T follicular helper cell (primary cell): ENCODE data around the gene RGL2.

Experiments used
- DNase-seq: peaks from one replicate; pipeline ENCODE4 v3.0.0-alpha.2; 2020; ENCODE audit warnings: low read depth

RGL2 gene

DNA sequence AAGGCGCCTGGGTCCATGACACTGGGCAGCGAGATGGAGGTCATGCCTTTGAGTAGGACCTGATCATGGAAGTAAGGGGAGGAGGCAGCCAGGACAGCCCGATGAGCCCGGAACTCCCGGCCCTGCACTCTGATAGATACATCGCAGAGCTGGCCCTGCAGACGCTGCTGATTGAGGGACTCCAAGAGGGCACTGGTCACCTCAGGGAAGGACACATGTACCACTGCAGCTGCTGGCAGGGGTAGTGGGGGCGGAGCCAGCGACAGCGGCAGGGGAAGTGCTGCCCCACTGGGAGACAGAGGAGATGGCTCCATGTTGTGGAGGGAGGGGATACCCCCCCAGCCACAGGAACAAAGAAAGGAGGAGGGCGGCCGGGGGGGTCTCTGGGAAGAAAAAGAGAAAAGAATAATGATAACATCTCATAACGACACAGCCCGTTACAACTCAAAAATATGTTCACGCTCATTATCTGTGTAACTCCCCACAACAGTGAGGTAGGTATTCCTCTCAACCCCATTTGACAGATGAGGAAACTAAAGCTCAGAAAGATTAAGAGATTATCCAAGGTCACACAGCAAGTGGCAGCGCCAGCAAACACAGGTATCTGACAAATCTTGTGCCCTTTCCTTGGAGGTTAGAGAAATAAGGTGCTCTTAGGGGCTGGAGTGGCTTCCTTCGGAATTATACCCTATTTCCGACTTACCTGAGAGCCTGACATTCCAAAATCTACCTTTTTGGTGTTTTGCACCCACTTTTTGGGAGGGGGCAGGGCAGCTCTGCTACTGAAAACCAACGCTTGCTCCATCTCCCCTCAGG lies 18.1 kb upstream of the RGL2 start:
- no peak for DNase-seq

GRCh38 chr6:33315793-33316602 lies 17.3 kb upstream of the RGL2 start:
- DNase-seq, result no peak

- DNase-seq, result no peak
These were observed 16.4 kb upstream of the RGL2 start for GRCh38 chr6:33314943-33315792.

DNA sequence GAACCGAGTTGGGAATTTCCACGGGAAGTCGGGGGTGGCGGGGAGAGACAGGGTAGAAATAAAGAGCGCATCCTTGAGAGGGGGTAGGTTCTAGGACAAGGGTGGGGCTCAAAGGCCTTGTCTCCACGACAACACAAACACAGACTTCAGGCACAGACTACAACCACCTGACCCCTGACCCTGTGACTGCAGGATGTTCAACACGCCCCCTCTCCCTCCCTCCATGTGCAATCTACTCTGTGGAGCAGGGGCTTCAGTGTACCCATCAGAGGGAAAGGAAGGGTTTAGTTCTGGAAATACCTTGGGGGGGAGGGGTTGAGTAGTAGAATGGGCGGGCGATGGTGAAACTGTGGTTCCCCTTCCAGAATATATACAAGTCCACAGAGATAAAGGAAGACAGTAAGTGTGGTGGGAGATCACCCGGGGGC lies 15.8 kb upstream of the RGL2 start:
- peak; percentile 70 for DNase-seq

DNA sequence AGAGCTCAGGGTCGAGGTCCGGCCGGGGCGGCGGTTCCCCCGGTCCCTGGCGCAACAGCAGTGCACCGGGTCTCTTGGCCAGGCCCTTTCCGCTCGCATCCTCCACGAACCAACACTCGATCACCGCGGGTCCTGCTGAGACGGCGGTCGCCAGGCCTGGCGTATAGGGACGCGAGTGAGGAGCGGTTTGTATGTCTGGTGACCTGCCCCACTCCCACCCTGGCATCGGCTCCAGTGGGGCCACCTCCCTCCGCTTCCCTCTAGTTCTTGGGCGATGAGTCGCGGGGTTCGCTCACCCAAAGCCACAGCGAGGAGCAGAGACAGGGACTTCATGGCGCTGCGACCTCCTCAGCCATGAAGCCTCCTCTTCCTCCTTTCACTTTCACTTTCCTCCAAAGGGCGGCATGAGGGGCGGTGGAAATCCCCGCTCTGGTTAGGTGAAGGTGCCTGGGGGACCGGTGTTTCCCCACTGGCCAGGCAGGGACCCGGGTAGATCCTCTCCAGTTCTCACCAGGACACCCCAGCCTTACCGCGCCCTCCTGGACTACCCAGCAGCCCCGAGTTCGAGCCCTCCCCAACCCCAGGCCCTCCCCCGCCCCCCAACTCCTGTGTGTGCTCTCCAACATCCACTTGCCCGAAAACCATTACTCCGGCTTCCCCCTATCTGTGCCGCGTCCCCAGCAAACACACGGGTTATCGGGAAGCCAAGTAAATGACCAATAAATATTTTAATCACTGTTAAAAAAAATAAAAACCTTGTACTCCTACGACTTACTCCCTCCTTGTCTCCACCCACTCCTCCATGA lies 15.2 kb upstream of the RGL2 start, which contains the start of gene TAPBP:
TAPBP (minus strand) TSS at position 370 of the 806 bp plus-strand sequence; CDS start at position 333, 37 bp downstream.
- DNase-seq, result peak; percentile 79

DNA sequence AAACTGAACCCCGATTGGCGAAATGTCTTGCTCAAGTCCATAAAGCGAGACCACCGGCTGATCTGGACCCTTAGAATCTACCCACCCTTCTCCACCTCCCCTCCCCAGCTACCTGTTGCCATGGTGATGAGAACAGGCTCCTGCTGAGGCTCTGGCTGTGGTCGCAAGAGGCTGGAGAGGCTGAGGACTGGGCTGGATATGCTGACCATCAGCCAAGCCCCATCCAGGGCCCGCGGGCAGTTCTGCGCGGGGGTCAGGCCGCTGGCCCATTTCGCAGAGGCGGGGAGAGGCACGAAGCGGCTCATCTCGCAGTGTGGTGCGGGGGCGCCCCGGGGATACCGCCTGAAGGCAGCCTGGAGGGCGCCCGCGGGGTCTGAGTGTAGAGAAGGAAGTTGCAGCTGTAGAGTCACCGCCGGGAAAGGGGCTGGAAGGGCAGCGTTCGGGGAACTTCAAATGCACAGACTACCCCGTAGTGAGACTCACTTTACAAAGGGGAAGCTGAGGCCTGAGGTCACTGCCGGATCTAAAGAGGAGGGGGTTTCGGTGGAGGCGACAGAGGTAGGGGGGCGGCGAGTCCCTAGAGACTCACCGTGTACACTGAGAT lies 14.5 kb upstream of the RGL2 start:
- DNase-seq, result no peak

DNA sequence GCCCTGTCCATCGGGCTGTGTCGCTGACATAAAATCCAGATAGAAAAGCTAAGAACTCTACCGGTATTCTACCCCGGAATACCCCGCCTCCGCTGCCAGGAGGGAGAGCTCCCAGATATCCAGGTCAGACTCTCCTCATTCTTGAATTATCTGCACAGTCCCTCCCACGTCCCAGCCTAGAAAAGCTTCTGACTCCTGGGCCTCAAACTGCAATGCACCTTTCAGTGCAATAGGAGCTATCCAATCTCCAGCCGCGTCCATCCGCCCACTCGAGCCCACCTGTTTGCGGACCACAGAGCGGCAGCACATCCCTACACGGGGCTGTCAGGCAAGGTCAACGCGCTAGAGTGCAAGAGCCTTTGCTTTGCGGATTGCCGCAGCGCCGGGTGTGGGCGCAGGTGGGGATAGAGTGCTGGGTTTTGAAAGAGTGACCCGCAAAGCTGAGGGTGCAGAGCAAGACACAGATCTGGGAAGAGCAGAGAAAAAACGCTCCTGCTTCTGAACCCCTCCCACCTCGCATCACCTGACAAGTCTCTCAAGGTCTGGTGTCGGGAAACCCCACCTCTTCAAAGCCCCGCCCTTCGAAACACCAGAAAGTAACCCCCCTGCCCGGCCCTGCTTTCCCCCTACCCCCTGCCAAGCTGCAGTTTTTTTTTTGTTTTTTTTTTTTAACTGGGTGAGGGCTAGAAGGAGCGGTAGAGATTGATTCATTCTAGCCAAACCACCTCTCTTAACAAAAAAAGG lies 13.8 kb upstream of the RGL2 start:
- DNase-seq, result peak; percentile 83

DNA sequence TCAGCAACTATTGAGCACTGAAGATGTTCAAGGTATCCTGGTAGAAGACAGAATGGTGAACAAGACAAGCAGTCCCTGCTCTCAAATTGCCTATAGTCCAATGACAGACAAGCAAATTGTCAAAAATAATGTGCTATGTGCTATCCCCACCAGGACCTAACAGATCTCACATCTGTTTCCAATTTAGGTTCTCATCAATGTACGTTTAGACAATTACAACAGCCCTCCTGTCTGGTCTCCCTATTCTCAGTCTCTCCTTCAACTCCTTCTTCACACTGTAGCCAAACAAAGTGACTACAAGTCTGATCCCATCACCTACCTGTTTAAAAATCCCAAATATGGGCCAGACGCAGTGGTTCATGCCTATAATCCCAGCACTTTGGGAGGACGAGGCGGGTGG lies 7.6 kb upstream of the RGL2 start:
- no peak for DNase-seq

- no peak for DNase-seq
These were observed 6.3 kb upstream of the RGL2 start for GRCh38 chr6:33305052-33305451.

GRCh38 chr6:33304216-33304615 lies 5.5 kb upstream of the RGL2 start:
- DNase-seq, result no peak

- DNase-seq, result no peak
These were observed 3.1 kb upstream of the RGL2 start for GRCh38 chr6:33301877-33302276.

DNA sequence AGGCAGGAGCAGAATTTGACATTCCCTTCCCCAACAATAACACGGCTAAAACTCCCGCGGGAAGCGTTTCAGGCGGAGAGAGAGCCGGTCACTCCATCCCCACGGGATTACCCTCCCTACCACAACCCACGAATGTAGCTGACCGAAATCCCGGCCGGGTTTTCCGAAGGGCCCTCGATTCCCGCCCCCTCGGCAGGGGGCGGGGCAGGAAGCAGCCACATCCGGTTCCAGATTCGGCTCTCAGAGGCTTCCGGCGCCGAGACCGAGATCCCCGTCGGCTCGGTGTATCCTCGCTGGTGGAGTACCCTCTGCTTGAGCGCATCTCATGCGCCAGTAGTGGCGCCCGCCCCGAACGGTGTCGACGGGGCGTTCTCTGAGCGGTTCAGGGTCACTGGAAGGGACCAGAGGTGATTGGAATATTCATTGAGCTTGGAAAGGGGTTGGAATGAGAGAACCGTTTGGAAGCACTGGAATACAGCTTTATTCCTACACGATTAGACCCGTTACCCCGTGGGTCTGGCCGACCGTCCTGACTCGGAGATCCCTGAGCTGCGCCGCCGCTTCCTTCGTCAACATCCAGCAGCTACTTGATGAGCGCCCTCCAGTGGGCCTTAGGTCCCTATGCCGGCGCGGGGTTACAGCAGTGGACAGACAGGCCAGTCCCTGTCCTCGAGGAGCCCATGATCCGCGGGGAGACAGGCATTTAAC lies 649 bp upstream of the RGL2 start:
- DNase-seq, result peak; percentile 91

DNA sequence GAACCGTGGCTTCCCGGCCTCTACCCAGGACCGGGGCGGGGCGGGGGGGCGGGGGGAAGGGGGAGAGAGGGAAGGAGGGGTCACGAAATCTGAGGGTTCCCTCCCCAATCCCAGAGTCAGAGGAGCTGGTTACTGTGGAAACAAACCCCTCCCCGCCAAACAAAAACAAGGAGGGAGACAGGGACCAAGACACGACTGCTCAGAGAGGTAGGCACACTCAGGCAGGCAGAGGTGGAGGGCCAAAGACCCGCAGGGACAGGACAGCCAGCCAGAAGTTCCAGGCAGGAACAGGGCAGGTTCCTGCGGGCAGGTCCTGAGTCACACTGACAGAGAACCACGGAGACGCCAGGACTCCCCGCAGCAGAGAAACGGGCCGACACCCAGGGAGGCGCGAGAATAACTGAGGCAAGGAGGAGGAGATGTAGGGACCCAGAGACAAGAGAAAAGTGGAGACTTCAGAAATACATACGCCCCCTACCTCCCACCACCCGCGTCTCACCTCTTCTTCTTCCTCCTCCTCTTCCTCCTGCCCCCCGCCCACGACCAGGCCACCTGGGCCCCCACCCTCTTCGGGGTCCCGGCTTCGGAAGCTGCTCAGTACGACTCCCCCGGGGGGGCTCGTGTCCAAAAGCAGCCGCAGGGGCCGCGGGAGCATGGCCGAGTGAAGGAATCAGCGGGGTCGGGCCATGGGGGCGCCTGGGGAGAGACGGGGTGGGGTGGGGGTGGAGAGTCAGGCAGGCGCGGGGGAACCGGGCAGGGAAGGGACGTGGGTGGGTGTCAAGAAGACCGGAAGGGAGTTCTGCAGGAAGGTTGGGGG lies 578 bp downstream of the RGL2 start:
- peak; percentile 67 for DNase-seq

DNA sequence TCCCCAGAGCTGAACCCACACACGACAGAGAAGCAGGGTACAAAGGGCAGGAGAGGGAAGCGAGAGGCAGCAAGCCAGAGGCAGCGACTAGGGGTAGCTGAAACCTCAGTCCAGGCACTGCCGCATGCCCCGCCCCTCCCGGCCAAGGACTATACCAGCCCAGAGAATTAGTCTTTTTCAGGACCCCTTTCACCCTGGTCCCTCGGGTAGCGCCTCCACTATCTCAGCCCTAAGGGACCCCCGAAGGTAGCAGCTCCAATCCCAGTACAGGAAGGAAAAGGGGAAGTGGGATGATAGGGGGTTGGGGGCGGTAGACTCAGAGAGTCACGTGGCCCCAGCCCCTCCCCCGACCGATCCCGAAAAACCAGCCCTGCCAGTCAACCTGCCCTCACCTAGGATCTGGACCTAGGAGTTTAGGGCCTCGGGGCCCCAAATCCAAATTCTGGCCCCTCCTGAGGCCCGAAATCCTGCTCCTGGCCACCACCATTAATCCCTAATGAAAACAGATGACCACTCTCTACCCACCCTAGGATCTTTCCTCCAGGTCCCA lies 1.3 kb downstream of the RGL2 start:
- no peak for DNase-seq

DNA sequence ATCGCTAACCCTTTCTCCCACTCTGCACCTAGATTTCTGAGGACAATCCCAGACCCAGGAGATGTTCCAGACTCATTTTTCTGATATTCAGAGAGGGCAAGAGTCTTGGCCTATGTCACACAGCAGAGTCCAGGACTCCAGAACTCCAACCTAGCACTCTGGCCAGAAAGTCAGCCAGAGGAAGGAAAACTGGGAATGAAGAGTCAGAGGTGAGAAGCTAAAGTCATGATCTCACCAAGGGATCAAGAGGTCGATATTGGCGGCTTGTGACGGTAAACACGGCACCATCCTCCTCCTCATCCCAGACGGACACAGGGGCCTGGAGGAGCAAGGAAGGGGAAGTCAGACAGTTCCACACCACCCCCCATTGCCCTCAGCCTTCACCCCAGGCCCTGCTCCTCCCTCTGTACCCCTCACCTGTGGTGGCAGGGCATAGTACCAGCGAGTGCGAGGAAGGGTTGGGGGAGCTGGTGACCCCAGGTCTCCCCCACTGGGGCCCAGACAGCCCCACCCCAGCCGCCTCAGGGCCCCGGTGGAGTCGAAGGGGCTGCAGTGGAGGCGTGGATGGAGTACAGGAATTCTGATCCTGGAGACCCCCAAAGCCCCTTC lies 1.8 kb downstream of the RGL2 start:
- no peak for DNase-seq

- no peak for DNase-seq
These were observed 2.9 kb downstream of the RGL2 start for GRCh38 chr6:33295621-33296369.
